Activated naive CD4-positive, alpha-beta T cell treated with anti-CD3 and anti-CD28 coated beads, Interleukin-2, amount 50 U/mL, for 72 hours (primary cell): ENCODE measurements around the gene COPZ1. TPM values are rescaled to one million over a fixed set of nuclear protein-coding genes. Genes with fewer than 3 reads are reported as not detected.
A peak's percentile ranks its signal among the peaks of the same experiment; 100 is the strongest.
"Not testable (repeated sequence)": the region's sequence is repeated elsewhere in the genome, so short reads cannot be mapped to it uniquely, and the experiment has no call there.

Source experiments
- ATAC-seq, 2 donors: fragments of 150-1000 bp; cut with Tn5 transposase; 2 replicates each; pipeline ENCODE4 v1.10.0; 2021; ENCODE audit warnings: mild to moderate bottlenecking in 2 of 2, moderate library complexity in 2 of 2
- DNase-seq, 2 donors: peaks; one replicate each; pipeline ENCODE4 v3.0.0; 2021 to 2022; ENCODE audit warnings: low spot score in 2 of 2
- H3K27ac Mint-ChIP-seq, 2 donors: one replicate each; pipeline ENCODE4 v1.8.0; 2022; ENCODE audit warnings: mild to moderate bottlenecking in 2 of 2, mixed read lengths in 2 of 2
- H3K36me3 Mint-ChIP-seq, 2 donors: one replicate each; pipeline ENCODE4 v1.8.0; 2022; ENCODE audit warnings: mixed read lengths in 2 of 2
- H3K9me3 Mint-ChIP-seq, 2 donors: one replicate each; pipeline ENCODE4 v1.8.0; 2022; ENCODE audit warnings: mixed read lengths in 2 of 2
- total RNA-seq, 2 donors: library from RNA; stranded (reverse); gene quantifications; one replicate each; pipeline ENCODE4 v1.2.3, GENCODE V29; 2022

COPZ1 gene
- total RNA-seq, 2 donors from 2014 or later: 99.1 to 101 TPM

- Mint-ChIP-seq H3K9me3 (no peaks in the 10 kb centered on the region), H3K27ac (peak overlapping the region in 1 of 2 donors; percentile 70), H3K36me3 (peaks cover 6 to 20% of the 10 kb centered on the region in 2 donors)
- ATAC-seq (no peak), DNase-seq (no peak)
Measured at GRCh38 chr12:54341378-54342300, 16.7 kb downstream of the COPZ1 start.

GRCh38 chr12:54349036-54349435, 24.1 kb downstream of the COPZ1 start:
- H3K27ac Mint-ChIP-seq: no peak overlapping the region
- no peaks in the 10 kb centered on the region for H3K9me3 Mint-ChIP-seq
- DNase-seq (no peak), ATAC-seq (no peak)
- H3K36me3 Mint-ChIP-seq: peaks cover 0 to 6% of the 10 kb centered on the region in 2 donors

GRCh38 chr12:54349679-54350078, 24.7 kb downstream of the COPZ1 start:
- Mint-ChIP-seq H3K27ac (peak overlapping the region in 1 of 2 donors; percentile 73), H3K9me3 (no peaks in the 10 kb centered on the region), H3K36me3 (peaks cover 0 to 6% of the 10 kb centered on the region in 2 donors)
- DNase-seq (no peak), ATAC-seq (no peak)

- H3K27ac Mint-ChIP-seq: peak overlapping the region; percentile 39 to 87
- ATAC-seq (no peak), DNase-seq (no peak)
- H3K9me3 Mint-ChIP-seq: no peaks in the 10 kb centered on the region
- no peaks in the 10 kb centered on the region for H3K36me3 Mint-ChIP-seq
Measured at GRCh38 chr12:54350743-54351142, 25.8 kb downstream of the COPZ1 start.

- Mint-ChIP-seq H3K36me3 (no peaks in the 10 kb centered on the region), H3K9me3 (no peaks in the 10 kb centered on the region), H3K27ac (peak overlapping the region; percentile 38 to 87)
- no peak for DNase-seq
- no peak for ATAC-seq
Measured at GRCh38 chr12:54351341-54351740, 26.4 kb downstream of the COPZ1 start.

GRCh38 chr12:54352022-54352531, 27.1 kb downstream of the COPZ1 start:
- peak; percentile 80 to 85 for ATAC-seq
- Mint-ChIP-seq H3K9me3 (no peaks in the 10 kb centered on the region), H3K27ac (peak overlapping the region; percentile 86 to 87), H3K36me3 (no peaks in the 10 kb centered on the region)
- peak; percentile 41 to 63 for DNase-seq

GRCh38 chr12:54352891-54353874, 28.3 kb downstream of the COPZ1 start:
- Mint-ChIP-seq H3K27ac (peak overlapping the region in 1 of 2 donors; percentile 87), H3K36me3 (no peaks in the 10 kb centered on the region), H3K9me3 (no peaks in the 10 kb centered on the region)
- ATAC-seq (no peak), DNase-seq (no peak)

- not testable (repeated sequence) for H3K9me3 Mint-ChIP-seq, DNase-seq, ATAC-seq, H3K36me3 Mint-ChIP-seq
- peak overlapping the region in 1 of 2 donors; percentile 73 for H3K27ac Mint-ChIP-seq
Measured at GRCh38 chr12:54354271-54354670, 29.3 kb downstream of the COPZ1 start.

- Mint-ChIP-seq H3K9me3 (no peaks in the 10 kb centered on the region), H3K36me3 (no peaks in the 10 kb centered on the region), H3K27ac (peak overlapping the region; percentile 1 to 14)
- no peak for ATAC-seq
- DNase-seq: no peak
Measured at GRCh38 chr12:54355104-54355815, 30.3 kb downstream of the COPZ1 start.

GRCh38 chr12:54356228-54356627, 31.3 kb downstream of the COPZ1 start:
- Mint-ChIP-seq H3K9me3 (no peaks in the 10 kb centered on the region), H3K27ac (peak overlapping the region in 1 of 2 donors; percentile 6), H3K36me3 (no peaks in the 10 kb centered on the region)
- no peak for ATAC-seq
- no peak for DNase-seq

GRCh38 chr12:54356951-54357356, 32.0 kb downstream of the COPZ1 start:
- H3K27ac Mint-ChIP-seq: peak overlapping the region in 1 of 2 donors; percentile 6
- no peak for ATAC-seq

GRCh38 chr12:54357506-54358190, 32.7 kb downstream of the COPZ1 start:
- no peak for ATAC-seq
- H3K9me3 Mint-ChIP-seq: no peaks in the 10 kb centered on the region
- no peaks in the 10 kb centered on the region for H3K36me3 Mint-ChIP-seq
- DNase-seq: no peak
- H3K27ac Mint-ChIP-seq: no peak overlapping the region

More at GRCh38 chr12:54356951-54357356, 32.0 kb downstream of the COPZ1 start:
- no peak for DNase-seq
- no peaks in the 10 kb centered on the region for H3K9me3 Mint-ChIP-seq
- H3K36me3 Mint-ChIP-seq: no peaks in the 10 kb centered on the region

- ATAC-seq (peak; percentile 9 to 32), DNase-seq (peak in 1 of 2 donors; percentile 38)
- H3K27ac Mint-ChIP-seq: no peak overlapping the region
- no peaks in the 10 kb centered on the region for H3K9me3 Mint-ChIP-seq
- H3K36me3 Mint-ChIP-seq: no peaks in the 10 kb centered on the region
Measured at GRCh38 chr12:54358191-54358944, 33.4 kb downstream of the COPZ1 start.

- no peaks in the 10 kb centered on the region for H3K36me3 Mint-ChIP-seq
Measured at GRCh38 chr12:54358945-54359761, 34.2 kb downstream of the COPZ1 start.

More at GRCh38 chr12:54358945-54359761, 34.2 kb downstream of the COPZ1 start:
- no peaks in the 10 kb centered on the region for H3K9me3 Mint-ChIP-seq
- no peak overlapping the region for H3K27ac Mint-ChIP-seq
- DNase-seq (peak; percentile 89 to 94), ATAC-seq (peak; percentile 87 to 95)
